HepG2 (cell line): ENCODE results near the gene NTN4. TPM values are rescaled to one million over a fixed set of nuclear protein-coding genes. Genes with fewer than 3 reads are reported as not detected.

ENCODE experiments used
- ATRX ChIP-seq: sonication (generic); formaldehyde crosslinking; IDR thresholded peaks from 2 replicates; pipeline ENCODE4 v1.4.0; 2020; ENCODE audit warnings: missing genetic modification reagents, borderline replicate concordance
- CBX2 ChIP-seq, 2 experiments: fragments of 200-600 bp in 1 of 2; sonication (generic); formaldehyde crosslinking in 1 of 2; IDR thresholded peaks; 2 replicates each; pipeline versions ENCODE4 v1.7.0 to v1.8.1; 2018 to 2022; ENCODE audit warnings: low read depth in 2 of 2, low read length in 1 of 2, mild to moderate bottlenecking in 1 of 2, missing genetic modification reagents in 1 of 2
- EHMT2 ChIP-seq: fragments of 200-600 bp; sonication (generic); IDR thresholded peaks from 2 replicates; pipeline ENCODE4 v1.7.0; 2017; ENCODE audit warnings: antibody characterized with exemption, low read depth, low read length, borderline replicate concordance
- HOXD1 ChIP-seq: sonication (generic); formaldehyde crosslinking; IDR thresholded peaks from 2 replicates; pipeline ENCODE4 v1.5.0; 2020; ENCODE audit warnings: missing genetic modification reagents
- ISL2 ChIP-seq: sonication (generic); formaldehyde crosslinking; IDR thresholded peaks from 2 replicates; pipeline ENCODE4 v1.5.0; 2020; ENCODE audit warnings: missing genetic modification reagents
- POLR2A ChIP-seq, 2 experiments: IDR thresholded peaks; 2 replicates each; pipeline ENCODE4 v1.6.1; 2011; ENCODE audit warnings: low read depth in 2 of 2, low read length in 2 of 2, mild to moderate bottlenecking in 1 of 2, moderate library complexity in 1 of 2; ENCODE audit not compliant: insufficient read depth in 1 of 2
- RELA ChIP-seq: sonication (generic); formaldehyde crosslinking; IDR thresholded peaks from 2 replicates; pipeline ENCODE4 v1.4.0; 2020; ENCODE audit warnings: missing genetic modification reagents
- ZNF207 ChIP-seq: fragments of 450-650 bp; IDR thresholded peaks from 2 replicates; pipeline ENCODE4 v1.6.1; 2016; ENCODE audit warnings: antibody characterized with exemption, borderline replicate concordance
- ZNF337 ChIP-seq: sonication (generic); formaldehyde crosslinking; IDR thresholded peaks from 2 replicates; pipeline ENCODE4 v1.5.1; 2020; ENCODE audit warnings: missing genetic modification reagents, low read depth, mild to moderate bottlenecking, borderline replicate concordance
- ZNF616 ChIP-seq: sonication (generic); formaldehyde crosslinking; IDR thresholded peaks from 2 replicates; pipeline ENCODE4 v1.5.0; 2020; ENCODE audit warnings: low read depth, mild to moderate bottlenecking, missing genetic modification reagents
- ZNF883 ChIP-seq: sonication (generic); formaldehyde crosslinking; IDR thresholded peaks from 2 replicates; pipeline ENCODE4 v1.5.1; 2020; ENCODE audit warnings: mild to moderate bottlenecking, missing genetic modification reagents; ENCODE audit errors: not compliant biosample characterization
- ZSCAN22 ChIP-seq: sonication (generic); formaldehyde crosslinking; IDR thresholded peaks from 2 replicates; pipeline ENCODE4 v1.4.0; 2020; ENCODE audit warnings: mild to moderate bottlenecking, missing genetic modification reagents
- polyA plus RNA-seq, 8 experiments: library from polyadenylated mRNA; depleted of rRNA in 3 of 8; stranded (reverse) in 7 of 8; unstranded in 1 of 8; fragments of >200 nt; fragmentation: Illumina TruSeq in 4 of 8; extraction: Trizol in 4 of 8; gene quantifications; 2 replicates each; pipeline versions ENCODE4 v1.2.1 to v1.2.3, GENCODE V29; 2011 to 2016; ENCODE audit warnings: low read depth in 4 of 8, missing spikeins in 1 of 8, mixed read lengths in 1 of 8; ENCODE audit not compliant: insufficient read depth in 1 of 8
- total RNA-seq, 5 experiments: library from RNA; depleted of rRNA; stranded (reverse); fragments of >200 nt; fragmentation: Illumina TruSeq; extraction: Trizol; gene quantifications; 2 replicates each; pipeline ENCODE4 v1.2.3, GENCODE V29; 2016; ENCODE audit warnings: low read depth in 1 of 5
- TF ChIP-seq, protein P1 (sequence below): sonication (generic); formaldehyde crosslinking; IDR thresholded peaks from 2 replicates; pipeline ENCODE4 v1.4.0; 2020; ENCODE audit warnings: mild to moderate bottlenecking, missing genetic modification reagents
- TF ChIP-seq, protein P2 (sequence below): IDR thresholded peaks from 2 replicates; pipeline ENCODE4 v1.4.0; 2020; ENCODE audit warnings: mild to moderate bottlenecking, missing genetic modification reagents
- TF ChIP-seq, protein P3 (sequence below): IDR thresholded peaks from 2 replicates; pipeline ENCODE4 v1.6.1; 2016; ENCODE audit warnings: missing compliant biosample characterization, missing genetic modification reagents, borderline replicate concordance

NTN4 gene
- total and polyA plus RNA-seq, 2 of the 13 experiments (the other 11 are each of a cell fraction or from before 2014, with no cell fraction given): 7.8 to 11.5 TPM

DNA sequence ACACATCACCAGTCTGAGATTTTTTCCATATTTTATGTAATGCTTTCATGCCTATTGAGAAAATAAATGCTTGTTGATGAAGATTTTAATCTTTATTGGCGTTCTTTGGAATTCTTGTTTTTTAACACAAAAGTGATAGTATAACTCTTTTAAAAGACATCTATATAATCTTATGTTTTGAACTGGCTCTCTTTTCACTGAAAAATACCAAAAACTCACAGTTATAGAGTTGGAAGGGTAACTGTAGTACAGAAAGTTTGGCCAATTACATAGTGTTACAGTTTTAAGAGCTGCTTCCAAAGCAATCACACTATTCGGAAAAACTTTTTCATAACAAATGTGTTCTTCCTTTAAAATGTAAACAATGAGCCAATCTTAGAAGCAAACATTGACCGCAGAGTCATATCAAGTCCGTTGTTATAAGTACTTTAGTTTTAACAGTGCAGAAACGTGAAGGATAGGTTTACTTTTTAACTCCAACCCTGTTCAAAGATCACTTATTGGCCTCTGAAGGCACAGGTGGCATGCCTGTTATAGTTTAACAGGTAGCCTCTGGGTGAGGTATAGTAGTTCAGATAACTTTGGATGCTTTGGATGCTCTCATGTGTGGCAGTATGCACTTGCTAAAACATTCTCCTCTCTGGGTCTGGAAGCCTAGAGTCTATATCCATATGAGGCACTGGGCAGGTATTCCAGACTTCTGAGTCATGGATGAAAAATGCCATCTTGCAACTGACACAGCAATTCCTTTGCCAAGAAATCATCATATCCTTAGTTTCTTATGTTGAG, 12.1 kb upstream of the NTN4 start (continued):
- TF ChIP-seq, protein P1, sequence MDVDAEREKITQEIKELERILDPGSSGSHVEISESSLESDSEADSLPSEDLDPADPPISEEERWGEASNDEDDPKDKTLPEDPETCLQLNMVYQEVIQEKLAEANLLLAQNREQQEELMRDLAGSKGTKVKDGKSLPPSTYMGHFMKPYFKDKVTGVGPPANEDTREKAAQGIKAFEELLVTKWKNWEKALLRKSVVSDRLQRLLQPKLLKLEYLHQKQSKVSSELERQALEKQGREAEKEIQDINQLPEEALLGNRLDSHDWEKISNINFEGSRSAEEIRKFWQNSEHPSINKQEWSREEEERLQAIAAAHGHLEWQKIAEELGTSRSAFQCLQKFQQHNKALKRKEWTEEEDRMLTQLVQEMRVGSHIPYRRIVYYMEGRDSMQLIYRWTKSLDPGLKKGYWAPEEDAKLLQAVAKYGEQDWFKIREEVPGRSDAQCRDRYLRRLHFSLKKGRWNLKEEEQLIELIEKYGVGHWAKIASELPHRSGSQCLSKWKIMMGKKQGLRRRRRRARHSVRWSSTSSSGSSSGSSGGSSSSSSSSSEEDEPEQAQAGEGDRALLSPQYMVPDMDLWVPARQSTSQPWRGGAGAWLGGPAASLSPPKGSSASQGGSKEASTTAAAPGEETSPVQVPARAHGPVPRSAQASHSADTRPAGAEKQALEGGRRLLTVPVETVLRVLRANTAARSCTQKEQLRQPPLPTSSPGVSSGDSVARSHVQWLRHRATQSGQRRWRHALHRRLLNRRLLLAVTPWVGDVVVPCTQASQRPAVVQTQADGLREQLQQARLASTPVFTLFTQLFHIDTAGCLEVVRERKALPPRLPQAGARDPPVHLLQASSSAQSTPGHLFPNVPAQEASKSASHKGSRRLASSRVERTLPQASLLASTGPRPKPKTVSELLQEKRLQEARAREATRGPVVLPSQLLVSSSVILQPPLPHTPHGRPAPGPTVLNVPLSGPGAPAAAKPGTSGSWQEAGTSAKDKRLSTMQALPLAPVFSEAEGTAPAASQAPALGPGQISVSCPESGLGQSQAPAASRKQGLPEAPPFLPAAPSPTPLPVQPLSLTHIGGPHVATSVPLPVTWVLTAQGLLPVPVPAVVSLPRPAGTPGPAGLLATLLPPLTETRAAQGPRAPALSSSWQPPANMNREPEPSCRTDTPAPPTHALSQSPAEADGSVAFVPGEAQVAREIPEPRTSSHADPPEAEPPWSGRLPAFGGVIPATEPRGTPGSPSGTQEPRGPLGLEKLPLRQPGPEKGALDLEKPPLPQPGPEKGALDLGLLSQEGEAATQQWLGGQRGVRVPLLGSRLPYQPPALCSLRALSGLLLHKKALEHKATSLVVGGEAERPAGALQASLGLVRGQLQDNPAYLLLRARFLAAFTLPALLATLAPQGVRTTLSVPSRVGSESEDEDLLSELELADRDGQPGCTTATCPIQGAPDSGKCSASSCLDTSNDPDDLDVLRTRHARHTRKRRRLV (CRISPR knock-in tag): no peak; the same call in 1 of the 2 replicates
- TF ChIP-seq, protein P2, sequence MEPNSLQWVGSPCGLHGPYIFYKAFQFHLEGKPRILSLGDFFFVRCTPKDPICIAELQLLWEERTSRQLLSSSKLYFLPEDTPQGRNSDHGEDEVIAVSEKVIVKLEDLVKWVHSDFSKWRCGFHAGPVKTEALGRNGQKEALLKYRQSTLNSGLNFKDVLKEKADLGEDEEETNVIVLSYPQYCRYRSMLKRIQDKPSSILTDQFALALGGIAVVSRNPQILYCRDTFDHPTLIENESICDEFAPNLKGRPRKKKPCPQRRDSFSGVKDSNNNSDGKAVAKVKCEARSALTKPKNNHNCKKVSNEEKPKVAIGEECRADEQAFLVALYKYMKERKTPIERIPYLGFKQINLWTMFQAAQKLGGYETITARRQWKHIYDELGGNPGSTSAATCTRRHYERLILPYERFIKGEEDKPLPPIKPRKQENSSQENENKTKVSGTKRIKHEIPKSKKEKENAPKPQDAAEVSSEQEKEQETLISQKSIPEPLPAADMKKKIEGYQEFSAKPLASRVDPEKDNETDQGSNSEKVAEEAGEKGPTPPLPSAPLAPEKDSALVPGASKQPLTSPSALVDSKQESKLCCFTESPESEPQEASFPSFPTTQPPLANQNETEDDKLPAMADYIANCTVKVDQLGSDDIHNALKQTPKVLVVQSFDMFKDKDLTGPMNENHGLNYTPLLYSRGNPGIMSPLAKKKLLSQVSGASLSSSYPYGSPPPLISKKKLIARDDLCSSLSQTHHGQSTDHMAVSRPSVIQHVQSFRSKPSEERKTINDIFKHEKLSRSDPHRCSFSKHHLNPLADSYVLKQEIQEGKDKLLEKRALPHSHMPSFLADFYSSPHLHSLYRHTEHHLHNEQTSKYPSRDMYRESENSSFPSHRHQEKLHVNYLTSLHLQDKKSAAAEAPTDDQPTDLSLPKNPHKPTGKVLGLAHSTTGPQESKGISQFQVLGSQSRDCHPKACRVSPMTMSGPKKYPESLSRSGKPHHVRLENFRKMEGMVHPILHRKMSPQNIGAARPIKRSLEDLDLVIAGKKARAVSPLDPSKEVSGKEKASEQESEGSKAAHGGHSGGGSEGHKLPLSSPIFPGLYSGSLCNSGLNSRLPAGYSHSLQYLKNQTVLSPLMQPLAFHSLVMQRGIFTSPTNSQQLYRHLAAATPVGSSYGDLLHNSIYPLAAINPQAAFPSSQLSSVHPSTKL: peak; percentile 94
- no peak for TF ChIP-seq EHMT2
- TF ChIP-seq, protein P3, sequence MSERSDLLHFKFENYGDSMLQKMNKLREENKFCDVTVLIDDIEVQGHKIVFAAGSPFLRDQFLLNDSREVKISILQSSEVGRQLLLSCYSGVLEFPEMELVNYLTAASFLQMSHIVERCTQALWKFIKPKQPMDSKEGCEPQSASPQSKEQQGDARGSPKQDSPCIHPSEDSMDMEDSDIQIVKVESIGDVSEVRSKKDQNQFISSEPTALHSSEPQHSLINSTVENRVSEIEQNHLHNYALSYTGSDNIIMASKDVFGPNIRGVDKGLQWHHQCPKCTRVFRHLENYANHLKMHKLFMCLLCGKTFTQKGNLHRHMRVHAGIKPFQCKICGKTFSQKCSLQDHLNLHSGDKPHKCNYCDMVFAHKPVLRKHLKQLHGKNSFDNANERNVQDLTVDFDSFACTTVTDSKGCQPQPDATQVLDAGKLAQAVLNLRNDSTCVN: peak; percentile 81; the same call in 1 of the 2 replicates
- TF ChIP-seq HOXD1: no peak
- no peak for TF ChIP-seq RELA (CRISPR knock-in tag)
- no peak for TF ChIP-seq ZSCAN22 (CRISPR knock-in tag)
- no peak for TF ChIP-seq ZNF337
- TF ChIP-seq CBX2 (IDR thresholded peaks at IDR 0.05; ENCODE audit: low read depth, low read length): no peak
- TF ChIP-seq CBX2 (CRISPR knock-in tag; IDR thresholded peaks at IDR 0.05; ENCODE audit: low read depth): no peak
- peak; percentile 85 for TF ChIP-seq ISL2
- no peak for TF ChIP-seq ZNF616 (CRISPR knock-in tag)
- no peak for TF ChIP-seq ZNF883 (CRISPR knock-in tag)
- no peak for TF ChIP-seq ATRX (CRISPR knock-in tag)
- no peak for TF ChIP-seq ZNF207
- no peak for TF ChIP-seq POLR2A (IDR thresholded peaks at IDR 0.05; ENCODE audit: insufficient read depth in 1 of 2, low read depth in 2 of 2, low read length in 2 of 2)
